Neural crest cell (in vitro differentiated cells): ENCODE results near the gene FBXW11. TPM values are rescaled to one million over a fixed set of nuclear protein-coding genes. Genes with fewer than 3 reads are reported as not detected.

Experiments
- DNase-seq: peaks from one replicate; pipeline ENCODE4 v3.0.0; 2021; ENCODE audit warnings: low read depth, mixed read lengths, low spot score
- H3K27ac Mint-ChIP-seq: one replicate; pipeline ENCODE4 v1.8.0; 2021; ENCODE audit warnings: mild to moderate bottlenecking, mixed read lengths; ENCODE audit not compliant: unreplicated experiment
- H3K27me3 Mint-ChIP-seq: 2 replicates; pipeline ENCODE4 v1.8.0; 2021; ENCODE audit warnings: low read depth, mild to moderate bottlenecking, mixed read lengths
- H3K36me3 Mint-ChIP-seq: 2 replicates; pipeline ENCODE4 v1.8.0; 2021; ENCODE audit warnings: low read depth, mild to moderate bottlenecking, mixed read lengths
- H3K4me1 Mint-ChIP-seq: 2 replicates; pipeline ENCODE4 v1.8.0; 2021; ENCODE audit warnings: mixed read lengths
- H3K4me3 Mint-ChIP-seq: one replicate; pipeline ENCODE4 v1.8.0; 2021; ENCODE audit warnings: mild to moderate bottlenecking, mixed read lengths
- H3K9me3 Mint-ChIP-seq: 2 replicates; pipeline ENCODE4 v1.8.0; 2021; ENCODE audit warnings: mixed read lengths
- total RNA-seq: library from RNA; stranded (reverse); gene quantifications from 2 replicates; pipeline ENCODE4 v1.2.1, GENCODE V29; 2021
- TF ChIP-seq, protein P1 (sequence below): fragments of 200-600 bp; sonication (generic); conservative IDR thresholded peaks from 2 replicates; pipeline ENCODE4 v1.5.0; 2021; ENCODE audit warnings: antibody characterized with exemption, mild to moderate bottlenecking

FBXW11 gene
- total RNA-seq, 1 donor from 2014 or later: 66.6 TPM

- Mint-ChIP-seq H3K4me1 (no peaks in the 10 kb centered on the region), H3K36me3 (peaks cover 4% of the 10 kb centered on the region), H3K27ac (no peak overlapping the region), H3K27me3 (no peaks in the 10 kb centered on the region), H3K9me3 (no peaks in the 10 kb centered on the region), H3K4me3 (no peak overlapping the region)
- DNase-seq: no peak
- TF ChIP-seq, protein P1, sequence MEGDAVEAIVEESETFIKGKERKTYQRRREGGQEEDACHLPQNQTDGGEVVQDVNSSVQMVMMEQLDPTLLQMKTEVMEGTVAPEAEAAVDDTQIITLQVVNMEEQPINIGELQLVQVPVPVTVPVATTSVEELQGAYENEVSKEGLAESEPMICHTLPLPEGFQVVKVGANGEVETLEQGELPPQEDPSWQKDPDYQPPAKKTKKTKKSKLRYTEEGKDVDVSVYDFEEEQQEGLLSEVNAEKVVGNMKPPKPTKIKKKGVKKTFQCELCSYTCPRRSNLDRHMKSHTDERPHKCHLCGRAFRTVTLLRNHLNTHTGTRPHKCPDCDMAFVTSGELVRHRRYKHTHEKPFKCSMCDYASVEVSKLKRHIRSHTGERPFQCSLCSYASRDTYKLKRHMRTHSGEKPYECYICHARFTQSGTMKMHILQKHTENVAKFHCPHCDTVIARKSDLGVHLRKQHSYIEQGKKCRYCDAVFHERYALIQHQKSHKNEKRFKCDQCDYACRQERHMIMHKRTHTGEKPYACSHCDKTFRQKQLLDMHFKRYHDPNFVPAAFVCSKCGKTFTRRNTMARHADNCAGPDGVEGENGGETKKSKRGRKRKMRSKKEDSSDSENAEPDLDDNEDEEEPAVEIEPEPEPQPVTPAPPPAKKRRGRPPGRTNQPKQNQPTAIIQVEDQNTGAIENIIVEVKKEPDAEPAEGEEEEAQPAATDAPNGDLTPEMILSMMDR: no peak
These were observed 165.5 kb downstream of the FBXW11 start for GRCh38 chr5:171840711-171841522.

GRCh38 chr5:171840066-171840465, 166.4 kb downstream of the FBXW11 start:
- no peak overlapping the region for H3K27ac Mint-ChIP-seq

DNA sequence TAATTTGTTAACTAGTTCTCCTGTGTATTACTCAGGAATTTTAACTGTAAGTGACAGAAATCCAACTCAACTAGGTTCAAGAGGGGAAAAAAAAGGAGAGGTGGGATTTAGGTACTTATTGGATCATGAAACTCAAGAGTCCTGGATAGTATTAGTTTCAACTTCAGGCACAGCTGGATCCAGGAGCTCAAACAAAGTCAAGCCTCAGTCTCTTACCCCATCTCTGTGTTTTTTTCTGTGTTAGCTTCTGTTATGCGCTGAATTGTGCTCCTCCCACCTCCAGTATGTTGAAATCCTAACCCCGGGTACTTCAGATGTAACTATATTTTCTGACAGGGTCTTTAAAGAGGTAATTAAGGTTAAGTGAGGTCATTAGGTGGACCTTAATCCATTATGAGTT, 167.3 kb downstream of the FBXW11 start:
- no peak for DNase-seq
- peaks cover 4% of the 10 kb centered on the region for H3K36me3 Mint-ChIP-seq
- no peaks in the 10 kb centered on the region for H3K9me3 Mint-ChIP-seq
- H3K4me3 Mint-ChIP-seq: no peak overlapping the region
- no peak overlapping the region for H3K27ac Mint-ChIP-seq
- H3K27me3 Mint-ChIP-seq: no peaks in the 10 kb centered on the region
- peaks cover 4% of the 10 kb centered on the region for H3K4me1 Mint-ChIP-seq
- TF ChIP-seq, protein P1: no peak

More at GRCh38 chr5:171840066-171840465, 166.4 kb downstream of the FBXW11 start:
- TF ChIP-seq, protein P1: no peak
- Mint-ChIP-seq H3K36me3 (peaks cover 4% of the 10 kb centered on the region), H3K4me3 (no peak overlapping the region), H3K4me1 (peaks cover 2% of the 10 kb centered on the region), H3K27me3 (no peaks in the 10 kb centered on the region), H3K9me3 (no peaks in the 10 kb centered on the region)
- no peak for DNase-seq

DNA sequence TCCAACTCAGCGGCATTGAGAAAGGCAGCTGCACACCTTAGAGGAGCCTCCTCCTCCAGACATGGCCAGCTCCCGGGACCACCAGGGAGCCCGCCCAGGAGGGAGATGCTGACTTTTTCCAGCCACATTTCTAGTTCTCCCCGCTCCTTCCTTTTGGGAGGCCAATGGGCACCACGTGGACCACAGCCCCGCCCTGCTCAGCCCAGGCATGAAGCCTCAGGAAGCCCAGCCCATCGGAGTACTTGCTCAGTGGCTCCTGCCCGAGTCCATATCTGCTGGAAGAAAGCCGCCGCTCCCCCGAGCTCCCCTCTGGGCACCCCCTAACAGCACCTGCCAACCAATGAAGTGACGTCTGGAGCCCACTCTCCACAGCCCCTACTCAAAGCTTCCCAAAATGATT, 168.4 kb downstream of the FBXW11 start:
- H3K4me1 Mint-ChIP-seq: peaks cover 4% of the 10 kb centered on the region
- no peak overlapping the region for H3K27ac Mint-ChIP-seq
- DNase-seq: no peak
- no peaks in the 10 kb centered on the region for H3K9me3 Mint-ChIP-seq
- peaks cover 8% of the 10 kb centered on the region for H3K36me3 Mint-ChIP-seq
- TF ChIP-seq, protein P1: no peak
- H3K4me3 Mint-ChIP-seq: no peak overlapping the region
- H3K27me3 Mint-ChIP-seq: no peaks in the 10 kb centered on the region

DNA sequence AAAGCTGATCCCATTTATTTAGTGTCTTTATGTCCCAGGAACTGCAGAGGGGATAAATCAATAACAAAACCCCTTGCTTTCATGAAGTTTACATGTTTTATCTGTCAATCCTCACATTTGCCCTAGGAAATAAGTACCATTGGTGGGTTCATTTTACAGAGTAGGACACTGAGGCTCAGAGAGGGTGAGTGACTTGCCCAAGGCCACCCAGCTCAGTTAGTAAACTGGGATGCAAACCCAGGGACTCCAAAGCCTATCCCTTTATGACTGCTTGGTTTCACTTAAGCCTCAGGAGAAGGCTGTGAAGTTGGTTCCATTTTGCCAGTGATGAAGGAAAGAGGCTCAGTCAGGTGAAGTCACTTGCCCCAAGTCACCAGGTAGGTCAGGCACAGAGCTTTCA, 168.9 kb downstream of the FBXW11 start:
- DNase-seq: no peak
- Mint-ChIP-seq H3K4me3 (no peak overlapping the region), H3K4me1 (peaks cover 4% of the 10 kb centered on the region), H3K36me3 (peaks cover 13% of the 10 kb centered on the region), H3K27ac (no peak overlapping the region), H3K27me3 (no peaks in the 10 kb centered on the region), H3K9me3 (peaks cover 3% of the 10 kb centered on the region)
- TF ChIP-seq, protein P1: no peak
